ENCODE measurements around the gene DYNLT4.
"Not testable (repeated sequence)": the region's sequence is repeated elsewhere in the genome, so short reads cannot be mapped to it uniquely, and the experiment has no call there.

Gene DYNLT4

GRCh38 chr1:44803062-44803311 lies 4.2 kb downstream of the DYNLT4 start:
- H3K9ac ChIP-seq (ENCODE audit: low read length), result no peak overlapping the region
- H3K4me1 ChIP-seq (ENCODE audit: control insufficient read depth, insufficient read depth, low read length), result peaks cover 20% of the 10 kb centered on the region
- H3K27ac ChIP-seq (ENCODE audit: low read depth, low read length), result no peak overlapping the region
- peaks cover 16% of the 10 kb centered on the region for H3K36me3 ChIP-seq (ENCODE audit: control insufficient read depth, insufficient read depth, low read length)
- H3K27me3 ChIP-seq (ENCODE audit: control insufficient read depth, insufficient read depth, low read length), result no peaks in the 10 kb centered on the region
- H3K4me3 ChIP-seq (ENCODE audit: low read length), result no peak overlapping the region

GRCh38 chr1:44802306-44803061 lies 4.7 kb downstream of the DYNLT4 start:
- Histone ChIP-seq H3K4me3 (ENCODE audit: low read length) (peak overlapping the region; percentile 55), H3K36me3 (ENCODE audit: control insufficient read depth, insufficient read depth, low read length) (peaks cover 16% of the 10 kb centered on the region), H3K4me1 (ENCODE audit: control insufficient read depth, insufficient read depth, low read length) (peaks cover 16% of the 10 kb centered on the region), H3K27me3 (ENCODE audit: control insufficient read depth, insufficient read depth, low read length) (no peaks in the 10 kb centered on the region), H3K27ac (ENCODE audit: low read depth, low read length) (no peak overlapping the region), H3K9ac (ENCODE audit: low read length) (peak overlapping the region; percentile 47)

- Histone ChIP-seq H3K27me3 (ENCODE audit: control insufficient read depth, insufficient read depth, low read length) (no peaks in the 10 kb centered on the region), H3K9ac (ENCODE audit: low read length) (no peak overlapping the region), H3K27ac (ENCODE audit: low read depth, low read length) (no peak overlapping the region), H3K36me3 (ENCODE audit: control insufficient read depth, insufficient read depth, low read length) (peaks cover 16% of the 10 kb centered on the region), H3K4me1 (ENCODE audit: control insufficient read depth, insufficient read depth, low read length) (peaks cover 8% of the 10 kb centered on the region), H3K4me3 (ENCODE audit: low read length) (peak overlapping the region; percentile 55)
These were observed 5.5 kb downstream of the DYNLT4 start for GRCh38 chr1:44801491-44802305.

- Histone ChIP-seq H3K27me3 (ENCODE audit: control insufficient read depth, insufficient read depth, low read length) (no peaks in the 10 kb centered on the region), H3K4me1 (ENCODE audit: control insufficient read depth, insufficient read depth, low read length) (peaks cover 6% of the 10 kb centered on the region), H3K4me3 (ENCODE audit: low read length) (peak within 1 kb of the TSS; percentile 80), H3K9ac (ENCODE audit: low read length) (peak within 1 kb of the TSS; percentile 11), H3K27ac (ENCODE audit: low read depth, low read length) (peak within 1 kb of the TSS; percentile 86), H3K36me3 (ENCODE audit: control insufficient read depth, insufficient read depth, low read length) (peaks cover 16% of the 10 kb centered on the region)
These were observed 7.2 kb downstream of the DYNLT4 start, which contains the start of gene PLK3 for GRCh38 chr1:44799770-44800584. PLK3 (plus strand) TSS chr1:44800377; CDS start chr1:44800464, 87 bp downstream.

GRCh38 chr1:44798481-44799365 lies 8.4 kb downstream of the DYNLT4 start:
- no peak overlapping the region for H3K4me3 ChIP-seq (ENCODE audit: low read length)
- H3K4me1 ChIP-seq (ENCODE audit: control insufficient read depth, insufficient read depth, low read length), result peaks cover 6% of the 10 kb centered on the region
- peaks cover 13% of the 10 kb centered on the region for H3K36me3 ChIP-seq (ENCODE audit: control insufficient read depth, insufficient read depth, low read length)
- no peak overlapping the region for H3K27ac ChIP-seq (ENCODE audit: low read depth, low read length)
- H3K27me3 ChIP-seq (ENCODE audit: control insufficient read depth, insufficient read depth, low read length), result no peaks in the 10 kb centered on the region
- no peak overlapping the region for H3K9ac ChIP-seq (ENCODE audit: low read length)

- not testable (repeated sequence) for H3K4me1 ChIP-seq (ENCODE audit: control insufficient read depth, insufficient read depth, low read length); H3K36me3 ChIP-seq (ENCODE audit: control insufficient read depth, insufficient read depth, low read length); H3K4me3 ChIP-seq (ENCODE audit: low read length); H3K27me3 ChIP-seq (ENCODE audit: control insufficient read depth, insufficient read depth, low read length); H3K27ac ChIP-seq (ENCODE audit: low read depth, low read length); H3K9ac ChIP-seq (ENCODE audit: low read length)
These were observed 9.3 kb downstream of the DYNLT4 start for GRCh38 chr1:44797886-44798285.

- Histone ChIP-seq H3K27ac (ENCODE audit: low read depth, low read length) (no peak overlapping the region), H3K27me3 (ENCODE audit: control insufficient read depth, insufficient read depth, low read length) (no peaks in the 10 kb centered on the region), H3K36me3 (ENCODE audit: control insufficient read depth, insufficient read depth, low read length) (no peaks in the 10 kb centered on the region), H3K9ac (ENCODE audit: low read length) (no peak overlapping the region), H3K4me3 (ENCODE audit: low read length) (no peak overlapping the region), H3K4me1 (ENCODE audit: control insufficient read depth, insufficient read depth, low read length) (no peaks in the 10 kb centered on the region)
These were observed 14.2 kb downstream of the DYNLT4 start for GRCh38 chr1:44792736-44793502.

GRCh38 chr1:44790968-44791801 lies 16.0 kb downstream of the DYNLT4 start:
- no peaks in the 10 kb centered on the region for H3K36me3 ChIP-seq (ENCODE audit: control insufficient read depth, insufficient read depth, low read length)
- H3K27me3 ChIP-seq (ENCODE audit: control insufficient read depth, insufficient read depth, low read length), result no peaks in the 10 kb centered on the region
- no peak overlapping the region for H3K9ac ChIP-seq (ENCODE audit: low read length)
- H3K27ac ChIP-seq (ENCODE audit: low read depth, low read length), result no peak overlapping the region
- no peak overlapping the region for H3K4me3 ChIP-seq (ENCODE audit: low read length)
- no peaks in the 10 kb centered on the region for H3K4me1 ChIP-seq (ENCODE audit: control insufficient read depth, insufficient read depth, low read length)

GRCh38 chr1:44788120-44788860 lies 18.9 kb downstream of the DYNLT4 start, which contains the start of gene BEST4:
BEST4 (minus strand) TSS chr1:44788170; CDS start chr1:44787705, 465 bp downstream.
- no peaks in the 10 kb centered on the region for H3K36me3 ChIP-seq (ENCODE audit: control insufficient read depth, insufficient read depth, low read length)
- H3K9ac ChIP-seq (ENCODE audit: low read length), result no peak within 1 kb of the TSS
- no peaks in the 10 kb centered on the region for H3K27me3 ChIP-seq (ENCODE audit: control insufficient read depth, insufficient read depth, low read length)
- peaks cover 10% of the 10 kb centered on the region for H3K4me1 ChIP-seq (ENCODE audit: control insufficient read depth, insufficient read depth, low read length)
- H3K27ac ChIP-seq (ENCODE audit: low read depth, low read length), result no peak within 1 kb of the TSS
- H3K4me3 ChIP-seq (ENCODE audit: low read length), result no peak within 1 kb of the TSS

- Histone ChIP-seq H3K4me3 (ENCODE audit: low read length) (no peak overlapping the region), H3K27ac (ENCODE audit: low read depth, low read length) (no peak overlapping the region), H3K4me1 (ENCODE audit: control insufficient read depth, insufficient read depth, low read length) (peaks cover 10% of the 10 kb centered on the region)
These were observed 19.6 kb downstream of the DYNLT4 start for GRCh38 chr1:44787506-44787905.

More at GRCh38 chr1:44787506-44787905, 19.6 kb downstream of the DYNLT4 start:
- no peaks in the 10 kb centered on the region for H3K36me3 ChIP-seq (ENCODE audit: control insufficient read depth, insufficient read depth, low read length)
- H3K9ac ChIP-seq (ENCODE audit: low read length), result no peak overlapping the region
- H3K27me3 ChIP-seq (ENCODE audit: control insufficient read depth, insufficient read depth, low read length), result no peaks in the 10 kb centered on the region
